HEK293 (cell line): ENCODE data around the gene CIAO2B.

Experiments
- CTCF ChIA-PET: fragments of 350-600 bp; formaldehyde crosslinking; extraction: SDS; loops from one replicate; lab custom pipeline; 2021; ENCODE audit warnings: antibody characterized with exemption; lab: Yijun Ruan, JAX
- POLR2A ChIA-PET: fragments of 300-600 bp; formaldehyde crosslinking; extraction: SDS; loops from one replicate; lab custom pipeline; 2020; ENCODE audit warnings: antibody characterized with exemption, inconsistent platforms; lab: Yijun Ruan, JAX
- H3K27ac ChIP-seq: fragments of 200-500 bp; sonication (Bioruptor generic); 2 replicates; pipeline ENCODE4 v1.5.1; 2014; ENCODE audit warnings: low read depth, low read length, control low read depth, inconsistent platforms; ENCODE audit errors: extremely low read depth
- H3K36me3 ChIP-seq, 2 experiments: fragments of 200-500 bp in 1 of 2; sonication (Bioruptor generic) in 1 of 2; 1 replicate in 1 of 2; 2 replicates in 1 of 2; pipeline ENCODE4 v1.5.1; 2014 to 2017; ENCODE audit warnings: inconsistent platforms in 2 of 2, low read length in 2 of 2; ENCODE audit not compliant: control insufficient read depth in 2 of 2, insufficient read depth in 1 of 2
- H3K4me1 ChIP-seq: fragments of 200-500 bp; sonication (Bioruptor generic); 2 replicates; pipeline ENCODE4 v1.5.1; 2014; ENCODE audit warnings: mild to moderate bottlenecking, low read length, inconsistent platforms; ENCODE audit not compliant: control insufficient read depth, insufficient read depth
- H3K4me3 ChIP-seq: 2 replicates; pipeline ENCODE4 v1.5.1; 2011; ENCODE audit warnings: low read depth, mild to moderate bottlenecking, control low read depth, low read length, moderate library complexity
- H3K9me3 ChIP-seq: fragments of 200-500 bp; sonication (Bioruptor generic); 2 replicates; pipeline ENCODE4 v1.5.1; 2014; ENCODE audit warnings: low read depth, low read length, inconsistent platforms; ENCODE audit not compliant: control insufficient read depth, insufficient read depth
- EGR2 ChIP-seq: fragments of 450-650 bp; formaldehyde crosslinking; IDR thresholded peaks from 2 replicates; pipeline ENCODE4 v1.5.1; 2016; ENCODE audit warnings: low read depth, missing biosample characterization, missing genetic modification characterization
- GLI2 ChIP-seq: fragments of 450-650 bp; formaldehyde crosslinking; IDR thresholded peaks from 2 replicates; pipeline ENCODE4; 2017; ENCODE audit warnings: missing biosample characterization, missing genetic modification characterization, low read depth, borderline replicate concordance
- HOXA7 ChIP-seq: sonication (generic); formaldehyde crosslinking; IDR thresholded peaks from 2 replicates; pipeline ENCODE4 v1.8.1; 2022; ENCODE audit warnings: missing genetic modification reagents, borderline replicate concordance
- KLF1 ChIP-seq: fragments of 450-650 bp; formaldehyde crosslinking; IDR thresholded peaks from 2 replicates; pipeline ENCODE4 v1.5.1; 2016; ENCODE audit warnings: missing biosample characterization, missing genetic modification characterization
- KLF7 ChIP-seq: fragments of 450-650 bp; formaldehyde crosslinking; IDR thresholded peaks from 2 replicates; pipeline ENCODE4 v1.5.1; 2016; ENCODE audit warnings: missing biosample characterization, missing genetic modification characterization, borderline replicate concordance
- MEIS1 ChIP-seq: sonication (generic); formaldehyde crosslinking; IDR thresholded peaks from 2 replicates; pipeline ENCODE4 v1.8.1; 2022; ENCODE audit warnings: missing genetic modification reagents, mild to moderate bottlenecking, borderline replicate concordance
- SP7 ChIP-seq: fragments of 450-650 bp; formaldehyde crosslinking; IDR thresholded peaks from 2 replicates; pipeline ENCODE4 v1.5.1; 2016; ENCODE audit warnings: missing biosample characterization, missing genetic modification characterization
- TSHZ1 ChIP-seq: fragments of 450-650 bp; formaldehyde crosslinking; IDR thresholded peaks from 2 replicates; pipeline ENCODE4 v1.5.1; 2016; ENCODE audit warnings: missing biosample characterization, missing genetic modification characterization, borderline replicate concordance
- WT1 ChIP-seq: fragments of 450-650 bp; formaldehyde crosslinking; IDR thresholded peaks from 2 replicates; pipeline ENCODE4 v1.5.1; 2016; ENCODE audit warnings: missing biosample characterization, missing genetic modification characterization
- ZBTB1 ChIP-seq: fragments of 450-650 bp; formaldehyde crosslinking; IDR thresholded peaks from 2 replicates; pipeline ENCODE4 v1.5.1; 2016; ENCODE audit warnings: missing biosample characterization, missing genetic modification characterization
- ZFHX2 ChIP-seq: fragments of 450-650 bp; formaldehyde crosslinking; conservative IDR thresholded peaks from 2 replicates; pipeline ENCODE4 v1.5.1; 2016; ENCODE audit warnings: missing biosample characterization, missing genetic modification characterization
- ZNF146 ChIP-seq: fragments of 450-650 bp; formaldehyde crosslinking; IDR thresholded peaks from 2 replicates; pipeline ENCODE4 v1.5.1; 2016; ENCODE audit warnings: missing biosample characterization, missing genetic modification characterization
- ZNF280C ChIP-seq: fragments of 450-650 bp; formaldehyde crosslinking; IDR thresholded peaks from 2 replicates; pipeline ENCODE4 v1.5.1; 2016; ENCODE audit warnings: missing biosample characterization, missing genetic modification characterization
- ZNF423 ChIP-seq: fragments of 450-650 bp; formaldehyde crosslinking; IDR thresholded peaks from 2 replicates; pipeline ENCODE4 v1.5.1; 2016; ENCODE audit warnings: missing biosample characterization, missing genetic modification characterization
- ZNF514 ChIP-seq: fragments of 450-650 bp; formaldehyde crosslinking; IDR thresholded peaks from 2 replicates; pipeline ENCODE4 v1.5.1; 2016; ENCODE audit warnings: missing biosample characterization, missing genetic modification characterization
- ZNF571 ChIP-seq: fragments of 450-650 bp; formaldehyde crosslinking; IDR thresholded peaks from 2 replicates; pipeline ENCODE4 v1.5.0; 2017; ENCODE audit warnings: missing biosample characterization, missing genetic modification characterization
- ZNF621 ChIP-seq: fragments of 450-650 bp; formaldehyde crosslinking; IDR thresholded peaks from 2 replicates; pipeline ENCODE4 v1.5.1; 2017; ENCODE audit warnings: missing biosample characterization, missing genetic modification characterization
- ZNF639 ChIP-seq: fragments of 450-650 bp; formaldehyde crosslinking; IDR thresholded peaks from 2 replicates; pipeline ENCODE4 v1.5.1; 2016; ENCODE audit warnings: missing biosample characterization, missing genetic modification characterization
- ZNF747 ChIP-seq: fragments of 450-650 bp; formaldehyde crosslinking; IDR thresholded peaks from 2 replicates; pipeline ENCODE4 v1.5.1; 2016; ENCODE audit warnings: missing biosample characterization, missing genetic modification characterization
- ZNF791 ChIP-seq: fragments of 450-650 bp; formaldehyde crosslinking; IDR thresholded peaks from 2 replicates; pipeline ENCODE4 v1.5.1; 2016; ENCODE audit warnings: missing biosample characterization, missing genetic modification characterization
- ZNF843 ChIP-seq: fragments of 450-650 bp; formaldehyde crosslinking; IDR thresholded peaks from 2 replicates; pipeline ENCODE4 v1.5.1; 2016; ENCODE audit warnings: missing biosample characterization, missing genetic modification characterization
- ZXDB ChIP-seq: fragments of 450-650 bp; formaldehyde crosslinking; IDR thresholded peaks from 2 replicates; pipeline ENCODE4 v1.5.1; 2016; ENCODE audit warnings: missing biosample characterization, missing genetic modification characterization

The CIAO2B gene

GRCh38 chr16:66933776-66934137 lies 445 bp downstream of the CIAO2B start (continued):
- TF ChIP-seq GLI2 (tag by site-specific recombination) (no peak), ZNF639 (tag by site-specific recombination) (no peak)

- Histone ChIP-seq H3K4me1 (peaks cover 2% of the 10 kb centered on the region; the same call in 1 of the 2 replicates), H3K36me3 (peaks cover 4 to 18% of the 10 kb centered on the region in 2 experiments; a peak in 2 of 3 replicates), H3K9me3 (no peaks in the 10 kb centered on the region), H3K27ac (no peak overlapping the region), H3K4me3 (no peak overlapping the region)
- POLR2A ChIA-PET = no interaction called here
- TF ChIP-seq KLF1 (tag by site-specific recombination) (peak; percentile 49), ZFHX2 (peak; percentile 37; the same call in 1 of the 2 replicates), EGR2 (tag by site-specific recombination) (peak; percentile 70), ZNF146 (tag by site-specific recombination) (no peak), TSHZ1 (tag by site-specific recombination) (no peak)
- CTCF ChIA-PET = interaction anchor here (1.0 to 3.0 kb wide), 2 partner anchors 22 to 37 kb away, joined by 3 to 23 read pairs; no protein-coding TSS in a partner anchor
These were observed 2.1 kb downstream of the CIAO2B start for GRCh38 chr16:66932076-66932475.

GRCh38 chr16:66931665-66932064 lies 2.5 kb downstream of the CIAO2B start:
- H3K36me3 ChIP-seq = peaks cover 4 to 16% of the 10 kb centered on the region in 2 experiments; a peak in 2 of 3 replicates
- POLR2A ChIA-PET = no interaction called here
- H3K4me3 ChIP-seq = no peak overlapping the region
- CTCF ChIA-PET = interaction anchor here (0.8 to 3.0 kb wide), 4 partner anchors 15 to 36 kb away, joined by 3 to 23 read pairs (median 4); no protein-coding TSS in a partner anchor
- no peak overlapping the region for H3K27ac ChIP-seq
- H3K4me1 ChIP-seq = peaks cover 2% of the 10 kb centered on the region; the same call in 1 of the 2 replicates
- no peak for TF ChIP-seq ZNF747 (tag by site-specific recombination)
- TF ChIP-seq ZNF791 = no peak
- TF ChIP-seq SP7 (tag by site-specific recombination) = no peak
- no peak for TF ChIP-seq ZNF423 (tag by site-specific recombination)
- no peak for TF ChIP-seq ZNF280C (tag by site-specific recombination)
- no peak for TF ChIP-seq ZNF621 (tag by site-specific recombination)
- TF ChIP-seq MEIS1 (CRISPR knock-in tag) = no peak
- no peak for TF ChIP-seq ZBTB1 (tag by site-specific recombination)
- no peak for TF ChIP-seq ZNF514 (tag by site-specific recombination)
- TF ChIP-seq ZNF571 (tag by site-specific recombination) = no peak
- no peak for TF ChIP-seq HOXA7 (CRISPR knock-in tag)
- no peak for TF ChIP-seq KLF7
- no peak for TF ChIP-seq ZXDB (tag by site-specific recombination)
- TF ChIP-seq WT1 (tag by site-specific recombination) = no peak
- TF ChIP-seq ZNF843 (tag by site-specific recombination) = no peak
- H3K9me3 ChIP-seq = no peaks in the 10 kb centered on the region
